Neural cell (in vitro differentiated cells): ENCODE measurements around the gene HSDL2. TPM values are rescaled to one million over a fixed set of nuclear protein-coding genes. Genes with fewer than 3 reads are reported as not detected.

Source experiments
- H2AFZ ChIP-seq: fragments of 200-600, 300-800 bp; sonication (generic), shearing (Covaris generic); 2 replicates; pipeline ENCODE4 v1.6.0; 2014; ENCODE audit warnings: low read depth, mild to moderate bottlenecking, antibody characterized with exemption, low read length, moderate library complexity
- H3F3A ChIP-seq: fragments of 200-600 bp; shearing (Covaris generic); 2 replicates; pipeline ENCODE4 v1.6.1; 2016; ENCODE audit warnings: mild to moderate bottlenecking, moderate library complexity, mixed read lengths, antibody characterized with exemption, low read length; ENCODE audit not compliant: insufficient read depth, poor library complexity, severe bottlenecking
- H3K27ac ChIP-seq: fragments of 200-600, 300-800 bp; sonication (generic), shearing (Covaris generic); 2 replicates; pipeline ENCODE4 v1.5.1; 2014; ENCODE audit warnings: mild to moderate bottlenecking, low read length, moderate library complexity
- H3K27me3 ChIP-seq: fragments of 300-800, 200-600 bp; sonication (generic), shearing (Covaris generic); 2 replicates; pipeline ENCODE4 v1.6.0; 2014; ENCODE audit warnings: mild to moderate bottlenecking, low read depth, low read length, moderate library complexity; ENCODE audit not compliant: insufficient read depth
- H3K36me3 ChIP-seq: fragments of 300-800, 200-600 bp; sonication (generic), shearing (Covaris generic); 2 replicates; pipeline ENCODE4 v1.5.1; 2014; ENCODE audit warnings: mild to moderate bottlenecking, antibody characterized with exemption, low read length, moderate library complexity; ENCODE audit not compliant: insufficient read depth
- H3K4me2 ChIP-seq: fragments of 300-800, 200-600 bp; sonication (generic), shearing (Covaris generic); 2 replicates; pipeline ENCODE4 v1.6.0; 2014; ENCODE audit warnings: mild to moderate bottlenecking, low read length
- H3K4me3 ChIP-seq: fragments of 300-800, 200-600 bp; sonication (generic), shearing (Covaris generic); 2 replicates; pipeline ENCODE4 v1.5.1; 2014; ENCODE audit warnings: mild to moderate bottlenecking, low read length, moderate library complexity
- H3K79me2 ChIP-seq: fragments of 200-600 bp; shearing (Covaris generic); replicated peaks from 2 replicates; pipeline ENCODE4 v1.6.0; 2014; ENCODE audit warnings: mild to moderate bottlenecking, low read length, moderate library complexity; ENCODE audit not compliant: insufficient read depth
- H3K9ac ChIP-seq: fragments of 300-800, 200-600 bp; sonication (generic), shearing (Covaris generic); 2 replicates; pipeline ENCODE4 v1.6.1; 2016; ENCODE audit warnings: mild to moderate bottlenecking, low read length, mixed read lengths
- H3K9me2 ChIP-seq: fragments of 200-600 bp; shearing (Covaris generic); 2 replicates; pipeline ENCODE4 v1.6.1; 2016; ENCODE audit warnings: mild to moderate bottlenecking, low read length, mixed read lengths; ENCODE audit not compliant: insufficient read depth
- H3K9me3 ChIP-seq: fragments of 200-600, 300-800 bp; sonication (generic), shearing (Covaris generic); 2 replicates; pipeline ENCODE4 v1.6.1; 2016; ENCODE audit warnings: mild to moderate bottlenecking, mixed run types, low read length, moderate library complexity, mixed read lengths
- H4K20me1 ChIP-seq: fragments of 200-600 bp; shearing (Covaris generic); 2 replicates; pipeline ENCODE4 v1.6.1; 2016; ENCODE audit warnings: mild to moderate bottlenecking, mixed run types; ENCODE audit not compliant: insufficient read depth
- EP300 ChIP-seq: fragments of 450-650 bp; conservative IDR thresholded peaks from 2 replicates; pipeline ENCODE4 v1.6.1; 2014; ENCODE audit warnings: antibody characterized with exemption, mild to moderate bottlenecking, moderate library complexity; ENCODE audit not compliant: poor library complexity, severe bottlenecking
- EZH2 ChIP-seq: fragments of 200-600, 300-800 bp; shearing (Covaris generic), sonication (generic); IDR thresholded peaks from 2 replicates; pipeline ENCODE4 v1.6.1; 2014; ENCODE audit warnings: antibody characterized with exemption, low read length, borderline replicate concordance, mild to moderate bottlenecking; ENCODE audit not compliant: insufficient read depth, poor library complexity, severe bottlenecking
- POLR2AphosphoS5 ChIP-seq: IDR thresholded peaks from 2 replicates; pipeline ENCODE4 v1.6.1; 2012
- RAD21 ChIP-seq: fragments of 450-650 bp; conservative IDR thresholded peaks from 2 replicates; pipeline ENCODE4 v1.6.1; 2014; ENCODE audit warnings: antibody characterized with exemption, mild to moderate bottlenecking, moderate library complexity
- SMC3 ChIP-seq: fragments of 450-650 bp; conservative IDR thresholded peaks from 2 replicates; pipeline ENCODE4 v1.6.1; 2014; ENCODE audit warnings: antibody characterized with exemption, mild to moderate bottlenecking, moderate library complexity; ENCODE audit not compliant: poor library complexity
- TAF1 ChIP-seq: IDR thresholded peaks from 2 replicates; pipeline ENCODE4 v1.6.1; 2012; ENCODE audit warnings: low read depth
- polyA plus RNA-seq: library from polyadenylated mRNA; depleted of rRNA; stranded (reverse); fragments of >200 nt; gene quantifications from 2 replicates; pipeline ENCODE4 v1.2.3, GENCODE V29; 2014
- TF ChIP-seq, protein P1 (sequence below): fragments of 450-650 bp; IDR thresholded peaks from 2 replicates; pipeline ENCODE4 v1.5.1; 2014; ENCODE audit warnings: antibody characterized with exemption, mild to moderate bottlenecking, moderate library complexity; ENCODE audit not compliant: poor library complexity, severe bottlenecking
- TF ChIP-seq, protein P2 (sequence below): IDR thresholded peaks from 2 replicates; pipeline ENCODE4 v1.6.1; 2012; ENCODE audit warnings: borderline replicate concordance

Gene HSDL2
- polyA plus RNA-seq, 1 donor from 2014 or later = 9.0 TPM

DNA sequence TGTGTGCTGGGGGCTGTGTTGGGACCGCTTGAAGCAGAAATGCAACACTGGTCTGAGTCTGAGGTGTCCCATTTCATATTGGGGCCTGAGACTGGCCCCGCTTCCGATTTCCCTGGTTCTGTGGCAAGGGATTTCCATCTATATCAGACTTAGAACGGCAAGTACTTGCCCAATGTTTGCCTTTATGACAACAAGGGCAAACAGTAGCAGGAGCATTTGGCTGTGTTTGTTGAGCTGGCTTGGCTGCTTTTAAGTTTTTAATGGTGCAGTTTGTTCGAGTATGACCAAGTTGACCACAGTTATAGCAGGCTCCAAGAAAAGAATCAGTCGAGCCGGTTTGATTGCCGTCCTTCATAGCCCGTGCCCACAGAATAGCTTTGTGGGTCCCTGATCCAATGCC is 17.0 kb downstream of the HSDL2 start:
- H3K9me3 ChIP-seq = no peaks in the 10 kb centered on the region
- no peaks in the 10 kb centered on the region for H3F3A ChIP-seq
- H2AFZ ChIP-seq = no peak overlapping the region
- no peaks in the 10 kb centered on the region for H3K9me2 ChIP-seq
- no peaks in the 10 kb centered on the region for H3K27me3 ChIP-seq
- H3K36me3 ChIP-seq = no peaks in the 10 kb centered on the region
- H3K27ac ChIP-seq = no peak overlapping the region
- no peak for TF ChIP-seq SMC3
- TF ChIP-seq POLR2AphosphoS5 = no peak
- TF ChIP-seq EP300 = no peak
- TF ChIP-seq EZH2 = no peak
- H3K79me2 ChIP-seq = no peaks in the 10 kb centered on the region
- no peaks in the 10 kb centered on the region for H4K20me1 ChIP-seq
- no peak overlapping the region for H3K4me2 ChIP-seq
- no peak overlapping the region for H3K9ac ChIP-seq
- no peak overlapping the region for H3K4me3 ChIP-seq

DNA sequence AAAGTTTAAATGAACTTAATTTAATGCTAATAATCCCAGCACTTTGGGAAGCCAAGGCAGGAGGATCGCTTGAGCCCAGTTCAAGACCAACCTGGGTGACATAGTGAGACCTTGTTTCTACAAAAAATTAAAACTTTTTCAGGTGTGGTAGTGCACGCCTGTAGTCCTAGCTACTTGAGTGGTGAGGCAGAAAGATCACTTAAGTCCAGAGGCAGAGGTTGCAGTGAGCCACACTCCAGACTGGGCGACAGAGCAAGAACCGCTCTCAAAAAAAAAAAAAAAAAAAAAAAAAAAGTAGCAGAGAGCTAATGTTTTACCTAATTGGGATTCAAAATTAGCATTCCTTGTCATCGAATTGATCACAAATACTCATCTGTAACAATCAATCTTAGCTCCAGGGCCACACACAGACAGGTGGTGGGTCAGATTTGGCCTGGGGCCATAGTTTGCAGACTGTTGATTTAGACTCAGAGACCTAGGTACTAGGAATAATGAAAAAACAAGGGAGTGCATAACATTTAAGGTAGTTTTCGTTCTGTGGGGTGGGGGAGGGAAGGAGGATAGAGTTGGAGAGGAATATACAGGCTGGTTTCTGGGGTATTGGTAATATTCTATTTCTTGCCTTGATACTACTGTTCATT is 21.4 kb downstream of the HSDL2 start:
- no peaks in the 10 kb centered on the region for H4K20me1 ChIP-seq
- no peak overlapping the region for H2AFZ ChIP-seq
- no peaks in the 10 kb centered on the region for H3K79me2 ChIP-seq
- no peak overlapping the region for H3K9ac ChIP-seq
- H3K4me3 ChIP-seq = no peak overlapping the region
- H3K27ac ChIP-seq = no peak overlapping the region
- no peak overlapping the region for H3K4me2 ChIP-seq
- no peaks in the 10 kb centered on the region for H3F3A ChIP-seq
- no peaks in the 10 kb centered on the region for H3K9me2 ChIP-seq
- TF ChIP-seq SMC3 = no peak
- TF ChIP-seq POLR2AphosphoS5 = no peak
- TF ChIP-seq, protein P1, sequence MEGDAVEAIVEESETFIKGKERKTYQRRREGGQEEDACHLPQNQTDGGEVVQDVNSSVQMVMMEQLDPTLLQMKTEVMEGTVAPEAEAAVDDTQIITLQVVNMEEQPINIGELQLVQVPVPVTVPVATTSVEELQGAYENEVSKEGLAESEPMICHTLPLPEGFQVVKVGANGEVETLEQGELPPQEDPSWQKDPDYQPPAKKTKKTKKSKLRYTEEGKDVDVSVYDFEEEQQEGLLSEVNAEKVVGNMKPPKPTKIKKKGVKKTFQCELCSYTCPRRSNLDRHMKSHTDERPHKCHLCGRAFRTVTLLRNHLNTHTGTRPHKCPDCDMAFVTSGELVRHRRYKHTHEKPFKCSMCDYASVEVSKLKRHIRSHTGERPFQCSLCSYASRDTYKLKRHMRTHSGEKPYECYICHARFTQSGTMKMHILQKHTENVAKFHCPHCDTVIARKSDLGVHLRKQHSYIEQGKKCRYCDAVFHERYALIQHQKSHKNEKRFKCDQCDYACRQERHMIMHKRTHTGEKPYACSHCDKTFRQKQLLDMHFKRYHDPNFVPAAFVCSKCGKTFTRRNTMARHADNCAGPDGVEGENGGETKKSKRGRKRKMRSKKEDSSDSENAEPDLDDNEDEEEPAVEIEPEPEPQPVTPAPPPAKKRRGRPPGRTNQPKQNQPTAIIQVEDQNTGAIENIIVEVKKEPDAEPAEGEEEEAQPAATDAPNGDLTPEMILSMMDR = no peak
- no peak for TF ChIP-seq RAD21
- TF ChIP-seq EP300 = no peak
- no peak for TF ChIP-seq EZH2
- no peak for TF ChIP-seq TAF1
- TF ChIP-seq, protein P2, sequence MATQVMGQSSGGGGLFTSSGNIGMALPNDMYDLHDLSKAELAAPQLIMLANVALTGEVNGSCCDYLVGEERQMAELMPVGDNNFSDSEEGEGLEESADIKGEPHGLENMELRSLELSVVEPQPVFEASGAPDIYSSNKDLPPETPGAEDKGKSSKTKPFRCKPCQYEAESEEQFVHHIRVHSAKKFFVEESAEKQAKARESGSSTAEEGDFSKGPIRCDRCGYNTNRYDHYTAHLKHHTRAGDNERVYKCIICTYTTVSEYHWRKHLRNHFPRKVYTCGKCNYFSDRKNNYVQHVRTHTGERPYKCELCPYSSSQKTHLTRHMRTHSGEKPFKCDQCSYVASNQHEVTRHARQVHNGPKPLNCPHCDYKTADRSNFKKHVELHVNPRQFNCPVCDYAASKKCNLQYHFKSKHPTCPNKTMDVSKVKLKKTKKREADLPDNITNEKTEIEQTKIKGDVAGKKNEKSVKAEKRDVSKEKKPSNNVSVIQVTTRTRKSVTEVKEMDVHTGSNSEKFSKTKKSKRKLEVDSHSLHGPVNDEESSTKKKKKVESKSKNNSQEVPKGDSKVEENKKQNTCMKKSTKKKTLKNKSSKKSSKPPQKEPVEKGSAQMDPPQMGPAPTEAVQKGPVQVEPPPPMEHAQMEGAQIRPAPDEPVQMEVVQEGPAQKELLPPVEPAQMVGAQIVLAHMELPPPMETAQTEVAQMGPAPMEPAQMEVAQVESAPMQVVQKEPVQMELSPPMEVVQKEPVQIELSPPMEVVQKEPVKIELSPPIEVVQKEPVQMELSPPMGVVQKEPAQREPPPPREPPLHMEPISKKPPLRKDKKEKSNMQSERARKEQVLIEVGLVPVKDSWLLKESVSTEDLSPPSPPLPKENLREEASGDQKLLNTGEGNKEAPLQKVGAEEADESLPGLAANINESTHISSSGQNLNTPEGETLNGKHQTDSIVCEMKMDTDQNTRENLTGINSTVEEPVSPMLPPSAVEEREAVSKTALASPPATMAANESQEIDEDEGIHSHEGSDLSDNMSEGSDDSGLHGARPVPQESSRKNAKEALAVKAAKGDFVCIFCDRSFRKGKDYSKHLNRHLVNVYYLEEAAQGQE = no peak
- H3K27me3 ChIP-seq = no peaks in the 10 kb centered on the region
- H3K9me3 ChIP-seq = no peaks in the 10 kb centered on the region
- H3K36me3 ChIP-seq = no peaks in the 10 kb centered on the region
